Fibroblast of lung (primary cell): ENCODE data around the gene DDA1.

Experiments
- CTCF ChIP-seq, 2 donors: IDR thresholded peaks in 1 of 2; conservative IDR thresholded peaks in 1 of 2; 1 replicate in 1 of 2; 2 replicates in 1 of 2; pipeline ENCODE4 v1.5.1; 2011 to 2012; ENCODE audit warnings: low read length in 2 of 2, control low read depth in 1 of 2, inconsistent platforms in 1 of 2, low read depth in 1 of 2, mild to moderate bottlenecking in 1 of 2
- EZH2 ChIP-seq: IDR thresholded peaks from 2 replicates; pipeline ENCODE4 v1.5.1; 2012; ENCODE audit warnings: low read length, control low read depth, mild to moderate bottlenecking; ENCODE audit errors: missing control alignments

DNA sequence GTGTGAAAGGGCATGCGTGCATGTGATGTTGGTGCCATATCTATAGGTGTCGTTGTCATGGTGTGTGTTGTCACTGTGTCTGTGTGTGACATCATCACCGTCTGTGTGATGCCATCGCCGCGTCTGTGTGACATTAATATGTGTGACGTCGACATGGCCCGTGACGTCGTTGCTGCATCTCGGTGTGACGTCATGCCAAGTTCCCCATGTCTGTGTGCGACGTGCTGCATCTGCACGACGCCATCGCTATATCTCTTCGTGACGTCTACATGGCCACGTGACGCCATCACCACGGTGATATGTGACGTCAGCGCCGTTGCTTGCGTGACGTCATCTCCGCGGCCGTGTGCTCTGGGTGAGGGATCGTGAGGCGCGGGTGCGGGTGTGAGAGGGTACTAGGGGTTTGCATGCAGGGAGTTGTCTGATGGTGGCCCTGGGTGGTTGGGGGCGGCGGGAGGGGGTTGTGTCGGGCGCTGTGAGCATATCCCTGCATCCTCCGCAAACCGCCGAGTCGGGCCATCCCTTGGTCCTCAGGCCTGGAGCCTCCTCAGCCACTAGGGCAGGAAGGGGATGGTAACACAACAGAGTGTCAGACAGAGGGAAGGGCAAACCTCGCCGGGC is 42.6 kb downstream of the DDA1 start:
- TF ChIP-seq CTCF (conservative IDR thresholded peaks at IDR 0.05 in 1 of 2, IDR thresholded peaks at IDR 0.05 in 1 of 2; ENCODE audit: low read depth in 1 of 2, low read length in 2 of 2) (no peak), EZH2 (no peak)
